Measurements from ENCODE around the gene TKT.

Gene TKT

GRCh38 chr3:53218131-53218530, 37.7 kb downstream of the TKT start:
- H3K4me2 ChIP-seq (ENCODE audit: low read length) = no peak overlapping the region
- H2AFZ ChIP-seq (ENCODE audit: low read length) = no peak overlapping the region
- H3K9me3 ChIP-seq (ENCODE audit: low read length) = no peaks in the 10 kb centered on the region
- no peaks in the 10 kb centered on the region for H3K79me2 ChIP-seq (ENCODE audit: insufficient read depth, low read length)
- H3K27me3 ChIP-seq (ENCODE audit: insufficient read depth, low read length) = no peaks in the 10 kb centered on the region
- H3K4me1 ChIP-seq (ENCODE audit: insufficient read depth, low read length, severe bottlenecking) = peaks cover 8% of the 10 kb centered on the region
- no peak overlapping the region for H3K27ac ChIP-seq (ENCODE audit: low read depth, low read length, poor library complexity, severe bottlenecking)
- H3K9me2 ChIP-seq (ENCODE audit: low read depth, low read length) = no peaks in the 10 kb centered on the region
- H3K9ac ChIP-seq (ENCODE audit: low read length) = no peak overlapping the region
- H4K20me1 ChIP-seq (ENCODE audit: insufficient read depth, low read length) = no peaks in the 10 kb centered on the region
- peaks cover 18% of the 10 kb centered on the region for H3K36me3 ChIP-seq (ENCODE audit: insufficient read depth, low read length)
- H3F3A ChIP-seq (ENCODE audit: insufficient read depth, low read length) = no peaks in the 10 kb centered on the region
- TF ChIP-seq EZH2 (IDR thresholded peaks at IDR 0.05; ENCODE audit: borderline replicate concordance, low read length) = no peak
- no peak for TF ChIP-seq CTCF (IDR thresholded peaks at IDR 0.05; ENCODE audit: low read length)
- H3K4me3 ChIP-seq (ENCODE audit: low read depth, low read length, poor library complexity, severe bottlenecking) = no peak overlapping the region

- Histone ChIP-seq H3K9me2 (ENCODE audit: low read depth, low read length) (no peaks in the 10 kb centered on the region), H3F3A (ENCODE audit: insufficient read depth, low read length) (no peaks in the 10 kb centered on the region), H3K4me3 (ENCODE audit: low read depth, low read length, poor library complexity, severe bottlenecking) (no peak overlapping the region), H3K9ac (ENCODE audit: low read length) (no peak overlapping the region), H3K27me3 (ENCODE audit: insufficient read depth, low read length) (no peaks in the 10 kb centered on the region), H3K4me2 (ENCODE audit: low read length) (no peak overlapping the region), H2AFZ (ENCODE audit: low read length) (no peak overlapping the region), H3K9me3 (ENCODE audit: low read length) (no peaks in the 10 kb centered on the region), H3K4me1 (ENCODE audit: insufficient read depth, low read length, severe bottlenecking) (peaks cover 18% of the 10 kb centered on the region), H3K27ac (ENCODE audit: low read depth, low read length, poor library complexity, severe bottlenecking) (no peak overlapping the region), H3K36me3 (ENCODE audit: insufficient read depth, low read length) (peaks cover 12% of the 10 kb centered on the region), H3K79me2 (ENCODE audit: insufficient read depth, low read length) (no peaks in the 10 kb centered on the region), H4K20me1 (ENCODE audit: insufficient read depth, low read length) (no peaks in the 10 kb centered on the region)
- TF ChIP-seq CTCF (IDR thresholded peaks at IDR 0.05; ENCODE audit: low read length) (no peak), EZH2 (IDR thresholded peaks at IDR 0.05; ENCODE audit: borderline replicate concordance, low read length) (no peak)
Observed at GRCh38 chr3:53217175-53217574, 38.6 kb downstream of the TKT start.

GRCh38 chr3:53216723-53217122, 39.1 kb downstream of the TKT start:
- Histone ChIP-seq H3K36me3 (ENCODE audit: insufficient read depth, low read length) (peaks cover 12% of the 10 kb centered on the region), H3K4me2 (ENCODE audit: low read length) (no peak overlapping the region), H3K27me3 (ENCODE audit: insufficient read depth, low read length) (no peaks in the 10 kb centered on the region), H4K20me1 (ENCODE audit: insufficient read depth, low read length) (no peaks in the 10 kb centered on the region), H3K4me3 (ENCODE audit: low read depth, low read length, poor library complexity, severe bottlenecking) (no peak overlapping the region), H2AFZ (ENCODE audit: low read length) (no peak overlapping the region), H3K9me3 (ENCODE audit: low read length) (no peaks in the 10 kb centered on the region), H3K4me1 (ENCODE audit: insufficient read depth, low read length, severe bottlenecking) (peaks cover 23% of the 10 kb centered on the region), H3K9me2 (ENCODE audit: low read depth, low read length) (no peaks in the 10 kb centered on the region), H3K27ac (ENCODE audit: low read depth, low read length, poor library complexity, severe bottlenecking) (no peak overlapping the region), H3K79me2 (ENCODE audit: insufficient read depth, low read length) (no peaks in the 10 kb centered on the region), H3F3A (ENCODE audit: insufficient read depth, low read length) (no peaks in the 10 kb centered on the region), H3K9ac (ENCODE audit: low read length) (no peak overlapping the region)
- TF ChIP-seq EZH2 (IDR thresholded peaks at IDR 0.05; ENCODE audit: borderline replicate concordance, low read length) (no peak), CTCF (IDR thresholded peaks at IDR 0.05; ENCODE audit: low read length) (no peak)
